Large intestine (tissue), 12 donors: ENCODE results near the gene CSNK1G1. TPM values are rescaled to one million over a fixed set of nuclear protein-coding genes. Genes with fewer than 3 reads are reported as not detected.
"Not testable (repeated sequence)": the region's sequence is repeated elsewhere in the genome, so short reads cannot be mapped to it uniquely, and the experiment has no call there.

Experiments
- DNase-seq, 2 donors: peaks; one replicate each; pipeline versions ENCODE4 v3.0.0 to v3.0.0-alpha.2; 2013
- H3K27ac ChIP-seq: one replicate; pipeline ENCODE4 v1.5.1; 2013; ENCODE audit warnings: low read length
- H3K27me3 ChIP-seq: 2 replicates; pipeline ENCODE4 v1.6.1; 2013; ENCODE audit warnings: low read length; ENCODE audit not compliant: control insufficient read depth, insufficient read depth
- H3K36me3 ChIP-seq: 2 replicates; pipeline ENCODE4 v1.6.1; 2013; ENCODE audit warnings: low read length; ENCODE audit not compliant: control insufficient read depth, insufficient read depth
- H3K4me1 ChIP-seq: one replicate; pipeline ENCODE4 v1.6.1; 2013; ENCODE audit warnings: low read length; ENCODE audit not compliant: control insufficient read depth, insufficient read depth
- H3K4me3 ChIP-seq: one replicate; pipeline ENCODE4 v1.5.1; 2013; ENCODE audit warnings: low read length
- H3K9me3 ChIP-seq: one replicate; pipeline ENCODE4 v1.6.1; 2013; ENCODE audit warnings: mild to moderate bottlenecking, low read depth, low read length, moderate library complexity; ENCODE audit not compliant: control insufficient read depth
- WGBS: methylation state at CpG from one replicate; pipeline ENCODE4 v1.1.5; 2013; ENCODE audit warnings: low lambda C conversion rate; ENCODE audit not compliant: insufficient coverage; 5-methylcytosine and 5-hydroxymethylcytosine counted together
- long read RNA-seq, 11 donors: transcript quantifications; one replicate each; lab custom pipeline, GENCODE V29; 2026
- polyA plus RNA-seq: library from polyadenylated mRNA; unstranded; fragments of 120-200 nt; gene quantifications from one replicate; pipeline ENCODE4 v1.2.1, GENCODE V29; 2013

The CSNK1G1 gene
- 11.9 TPM for polyA plus RNA-seq
- long read RNA-seq, donor 1: 0 reads
- long read RNA-seq, donor 2, full-length matches to known transcripts: 4 of 4 reads
- long read RNA-seq, donor 2, partial matches to known transcripts: 0 of 4 reads
- long read RNA-seq, donor 2, other reads (novel, unspliced or antisense): 0 of 4 reads
- long read RNA-seq, donor 3: 0 reads
- long read RNA-seq, donor 4: 0 reads
- long read RNA-seq, donor 5: 0 reads
- long read RNA-seq, donor 6, full-length matches to known transcripts: 1 of 1 reads
- long read RNA-seq, donor 6, partial matches to known transcripts: 0 of 1 reads
- long read RNA-seq, donor 6, other reads (novel, unspliced or antisense): 0 of 1 reads
- long read RNA-seq, donor 7: 0 reads
- long read RNA-seq, donor 8, full-length matches to known transcripts: 3 of 3 reads
- long read RNA-seq, donor 8, partial matches to known transcripts: 0 of 3 reads
- long read RNA-seq, donor 8, other reads (novel, unspliced or antisense): 0 of 3 reads
- long read RNA-seq, donor 9, partial matches to known transcripts: 5 of 5 reads
- long read RNA-seq, donor 9, other reads (novel, unspliced or antisense): 0 of 5 reads
- long read RNA-seq, donor 10, partial matches to known transcripts: 12 of 12 reads
- long read RNA-seq, donor 10, other reads (novel, unspliced or antisense): 0 of 12 reads
- long read RNA-seq, donor 11, full-length matches to known transcripts: 1 of 1 reads
- long read RNA-seq, donor 11, partial matches to known transcripts: 0 of 1 reads
- long read RNA-seq, donor 11, other reads (novel, unspliced or antisense): 0 of 1 reads

- H3K4me1 ChIP-seq: peaks cover 3% of the 10 kb centered on the region
- no CpG with 5 or more reads among the region's 42 CpGs for WGBS
- peak within 1 kb of the TSS; percentile 92 for H3K4me3 ChIP-seq
- no peaks in the 10 kb centered on the region for H3K36me3 ChIP-seq
- H3K27me3 ChIP-seq: no peaks in the 10 kb centered on the region
- DNase-seq: peak; percentile 96 to 97
- peak within 1 kb of the TSS; percentile 75 for H3K27ac ChIP-seq
- H3K9me3 ChIP-seq: no peaks in the 10 kb centered on the region
Observed at GRCh38 chr15:64355944-64356709, at the start of gene CSNK1G1. Gene CSNK1G1, minus strand, starts transcription at chr15:64356173. Its CDS starts 55,674 bp downstream, at chr15:64300499.

- no peaks in the 10 kb centered on the region for H3K9me3 ChIP-seq
- no peak overlapping the region for H3K4me3 ChIP-seq
- WGBS: 100% methylated on average over 2 of the region's 2 CpGs
- no peak for DNase-seq
- H3K36me3 ChIP-seq: peaks cover 58% of the 10 kb centered on the region
- H3K27ac ChIP-seq: no peak overlapping the region
- no peaks in the 10 kb centered on the region for H3K27me3 ChIP-seq
- no peaks in the 10 kb centered on the region for H3K4me1 ChIP-seq
Observed at GRCh38 chr15:64400583-64400982, 44.6 kb upstream of the CSNK1G1 start.

GRCh38 chr15:64398575-64398974 lies 42.6 kb upstream of the CSNK1G1 start:
- Histone ChIP-seq H3K27ac (no peak overlapping the region), H3K27me3 (no peaks in the 10 kb centered on the region), H3K4me1 (no peaks in the 10 kb centered on the region), H3K4me3 (no peak overlapping the region), H3K36me3 (peaks cover 58% of the 10 kb centered on the region), H3K9me3 (no peaks in the 10 kb centered on the region)
- 86% methylated on average over 1 of the region's 2 CpGs for WGBS
- DNase-seq: no peak

- Histone ChIP-seq H3K36me3 (peaks cover 55% of the 10 kb centered on the region), H3K4me3 (no peak overlapping the region), H3K9me3 (no peaks in the 10 kb centered on the region), H3K27me3 (no peaks in the 10 kb centered on the region), H3K4me1 (no peaks in the 10 kb centered on the region), H3K27ac (no peak overlapping the region)
- no peak for DNase-seq
- 95% methylated on average over 5 of the region's 5 CpGs for WGBS
Observed at GRCh38 chr15:64396789-64397188, 40.8 kb upstream of the CSNK1G1 start.

- DNase-seq, H3K4me1 ChIP-seq, H3K27me3 ChIP-seq, H3K4me3 ChIP-seq, H3K27ac ChIP-seq, H3K9me3 ChIP-seq: not testable (repeated sequence)
- peaks cover 24% of the 10 kb centered on the region for H3K36me3 ChIP-seq
- WGBS: no CpG with 5 or more reads among the region's 3 CpGs
Observed at GRCh38 chr15:64392471-64392870, 36.5 kb upstream of the CSNK1G1 start.

GRCh38 chr15:64389036-64389435 lies 33.1 kb upstream of the CSNK1G1 start:
- no peak for DNase-seq
- Histone ChIP-seq H3K4me1 (no peaks in the 10 kb centered on the region), H3K4me3 (no peak overlapping the region), H3K9me3 (no peaks in the 10 kb centered on the region), H3K27ac (no peak overlapping the region), H3K36me3 (peaks cover 4% of the 10 kb centered on the region), H3K27me3 (no peaks in the 10 kb centered on the region)
- 96% methylated on average over 4 of the region's 5 CpGs for WGBS

- DNase-seq: peak; percentile 96 to 98
- Histone ChIP-seq H3K36me3 (no peaks in the 10 kb centered on the region), H3K27ac (peak within 1 kb of the TSS; percentile 56), H3K4me1 (no peaks in the 10 kb centered on the region), H3K27me3 (no peaks in the 10 kb centered on the region), H3K9me3 (no peaks in the 10 kb centered on the region), H3K4me3 (peak within 1 kb of the TSS; percentile 68)
- WGBS: no CpG with 5 or more reads among the region's 35 CpGs
Observed at GRCh38 chr15:64387562-64388168, 31.7 kb upstream of the CSNK1G1 start, which contains the start of gene TRIP4. Gene TRIP4, plus strand, starts transcription at chr15:64387836. Its CDS starts 28 bp downstream, at chr15:64387864.

GRCh38 chr15:64386291-64386690 lies 30.3 kb upstream of the CSNK1G1 start:
- H3K27ac ChIP-seq: no peak overlapping the region
- no peaks in the 10 kb centered on the region for H3K36me3 ChIP-seq
- DNase-seq: no peak
- WGBS: no CpG with 5 or more reads among the region's 7 CpGs
- no peaks in the 10 kb centered on the region for H3K9me3 ChIP-seq
- no peaks in the 10 kb centered on the region for H3K27me3 ChIP-seq
- H3K4me1 ChIP-seq: no peaks in the 10 kb centered on the region
- no peak overlapping the region for H3K4me3 ChIP-seq

- Histone ChIP-seq H3K27ac (no peak overlapping the region), H3K9me3 (no peaks in the 10 kb centered on the region), H3K4me1 (peaks cover 2% of the 10 kb centered on the region), H3K36me3 (no peaks in the 10 kb centered on the region), H3K4me3 (no peak overlapping the region), H3K27me3 (no peaks in the 10 kb centered on the region)
- 81% methylated on average over 2 of the region's 2 CpGs for WGBS
- no peak for DNase-seq
Observed at GRCh38 chr15:64383760-64384159, 27.8 kb upstream of the CSNK1G1 start.
